Fibroblast of villous mesenchyme (primary cell): ENCODE data around the gene CHDH. TPM values are rescaled to one million over a fixed set of nuclear protein-coding genes. Genes with fewer than 3 reads are reported as not detected.

Experiments
- DNase-seq: peaks from one replicate; pipeline ENCODE4 v3.0.0-alpha.2; 2010; ENCODE audit warnings: low read depth
- H3K4me3 ChIP-seq: 2 replicates; pipeline ENCODE4 v1.5.1; 2011; ENCODE audit warnings: low read depth, mild to moderate bottlenecking, low read length
- total RNA-seq: library from RNA; depleted of rRNA; stranded (reverse); fragments of >200 nt; gene quantifications from 2 replicates; pipeline ENCODE4 v1.2.3, GENCODE V29; 2012
- TF ChIP-seq, protein P1 (sequence below): IDR thresholded peaks from 2 replicates; pipeline ENCODE4 v1.5.1; 2012; ENCODE audit warnings: low read depth, mild to moderate bottlenecking, low read length; ENCODE audit not compliant: insufficient read depth

The CHDH gene
- total RNA-seq, 1 donor, result under 0.01 TPM

DNA sequence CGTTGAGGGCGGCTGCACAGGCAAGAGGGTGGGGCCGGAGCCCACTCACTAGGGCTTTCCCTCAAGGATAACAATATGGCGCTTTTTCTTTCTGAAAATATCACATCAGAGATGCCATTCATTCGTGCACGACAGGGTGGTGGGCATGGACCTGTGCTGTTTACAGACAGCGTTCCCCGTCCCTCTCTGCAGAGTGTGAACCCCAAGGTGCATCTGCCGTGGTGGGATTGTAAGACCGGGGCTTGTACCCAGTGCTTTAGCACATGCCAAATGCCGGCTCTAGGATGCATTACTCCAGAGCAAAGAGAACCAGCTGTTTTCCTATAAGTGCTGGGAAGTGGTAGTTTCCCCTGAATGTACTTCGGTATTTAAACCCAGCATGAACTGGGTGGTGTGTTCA, 37.0 kb downstream of the CHDH start:
- no peak overlapping the region for H3K4me3 ChIP-seq
- no peak for DNase-seq
- TF ChIP-seq, protein P1, sequence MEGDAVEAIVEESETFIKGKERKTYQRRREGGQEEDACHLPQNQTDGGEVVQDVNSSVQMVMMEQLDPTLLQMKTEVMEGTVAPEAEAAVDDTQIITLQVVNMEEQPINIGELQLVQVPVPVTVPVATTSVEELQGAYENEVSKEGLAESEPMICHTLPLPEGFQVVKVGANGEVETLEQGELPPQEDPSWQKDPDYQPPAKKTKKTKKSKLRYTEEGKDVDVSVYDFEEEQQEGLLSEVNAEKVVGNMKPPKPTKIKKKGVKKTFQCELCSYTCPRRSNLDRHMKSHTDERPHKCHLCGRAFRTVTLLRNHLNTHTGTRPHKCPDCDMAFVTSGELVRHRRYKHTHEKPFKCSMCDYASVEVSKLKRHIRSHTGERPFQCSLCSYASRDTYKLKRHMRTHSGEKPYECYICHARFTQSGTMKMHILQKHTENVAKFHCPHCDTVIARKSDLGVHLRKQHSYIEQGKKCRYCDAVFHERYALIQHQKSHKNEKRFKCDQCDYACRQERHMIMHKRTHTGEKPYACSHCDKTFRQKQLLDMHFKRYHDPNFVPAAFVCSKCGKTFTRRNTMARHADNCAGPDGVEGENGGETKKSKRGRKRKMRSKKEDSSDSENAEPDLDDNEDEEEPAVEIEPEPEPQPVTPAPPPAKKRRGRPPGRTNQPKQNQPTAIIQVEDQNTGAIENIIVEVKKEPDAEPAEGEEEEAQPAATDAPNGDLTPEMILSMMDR, result no peak

DNA sequence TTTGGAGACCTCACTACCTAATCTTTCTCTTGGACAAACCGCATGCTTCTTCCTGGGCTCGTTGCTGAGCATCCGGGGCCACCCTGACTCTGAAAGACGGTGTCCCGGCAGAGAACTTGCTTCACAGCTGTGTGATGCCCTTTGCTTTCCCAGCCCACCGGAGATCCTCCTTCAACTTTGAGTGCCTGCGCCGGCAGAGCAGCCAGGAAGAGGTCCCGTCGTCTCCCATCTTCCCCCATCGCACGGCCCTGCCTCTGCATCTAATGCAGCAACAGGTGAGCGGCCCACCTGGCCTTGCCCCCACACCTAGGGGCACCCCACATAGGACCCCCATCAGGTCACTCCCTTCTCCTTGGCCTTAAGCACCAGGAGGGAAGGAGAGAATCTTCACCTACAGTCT, 37.7 kb downstream of the CHDH start:
- no peak for DNase-seq
- no peak overlapping the region for H3K4me3 ChIP-seq
- TF ChIP-seq, protein P1, result no peak

DNA sequence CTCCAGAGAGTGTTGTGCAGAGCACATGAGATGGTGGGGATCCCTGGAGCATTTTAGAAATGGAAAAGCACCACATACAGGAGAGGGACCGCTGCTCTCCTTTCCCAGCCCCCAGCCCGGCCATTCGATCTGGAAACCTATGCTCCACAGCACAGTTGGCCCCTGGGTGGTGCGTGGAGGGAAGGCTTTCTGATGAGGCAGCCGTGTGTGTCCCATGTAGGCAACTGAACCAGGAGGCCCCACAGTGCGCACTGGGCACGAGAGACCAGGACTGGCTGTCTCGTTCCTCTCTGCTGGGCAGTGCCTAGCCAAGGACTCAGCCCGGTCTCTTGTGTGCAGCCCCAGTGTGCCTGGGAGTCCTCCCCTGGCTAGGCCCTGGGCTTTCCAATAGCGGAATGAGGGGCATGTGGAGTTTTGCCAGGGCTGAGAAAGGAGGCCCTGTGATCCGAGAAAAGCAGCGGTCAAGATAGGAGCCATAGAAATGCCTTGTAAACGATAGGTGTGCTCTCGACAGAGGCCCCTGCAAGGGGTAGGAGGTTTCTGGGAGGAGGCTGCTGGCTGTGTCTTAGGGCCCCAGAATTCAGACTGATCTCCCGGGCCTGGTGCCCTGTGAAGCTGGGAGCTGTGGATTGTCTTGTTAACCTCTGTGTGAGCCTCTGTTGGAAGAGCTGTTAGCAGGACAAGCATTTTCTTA, 39.0 kb downstream of the CHDH start:
- no peak overlapping the region for H3K4me3 ChIP-seq
- no peak for DNase-seq
- TF ChIP-seq, protein P1, result no peak

DNA sequence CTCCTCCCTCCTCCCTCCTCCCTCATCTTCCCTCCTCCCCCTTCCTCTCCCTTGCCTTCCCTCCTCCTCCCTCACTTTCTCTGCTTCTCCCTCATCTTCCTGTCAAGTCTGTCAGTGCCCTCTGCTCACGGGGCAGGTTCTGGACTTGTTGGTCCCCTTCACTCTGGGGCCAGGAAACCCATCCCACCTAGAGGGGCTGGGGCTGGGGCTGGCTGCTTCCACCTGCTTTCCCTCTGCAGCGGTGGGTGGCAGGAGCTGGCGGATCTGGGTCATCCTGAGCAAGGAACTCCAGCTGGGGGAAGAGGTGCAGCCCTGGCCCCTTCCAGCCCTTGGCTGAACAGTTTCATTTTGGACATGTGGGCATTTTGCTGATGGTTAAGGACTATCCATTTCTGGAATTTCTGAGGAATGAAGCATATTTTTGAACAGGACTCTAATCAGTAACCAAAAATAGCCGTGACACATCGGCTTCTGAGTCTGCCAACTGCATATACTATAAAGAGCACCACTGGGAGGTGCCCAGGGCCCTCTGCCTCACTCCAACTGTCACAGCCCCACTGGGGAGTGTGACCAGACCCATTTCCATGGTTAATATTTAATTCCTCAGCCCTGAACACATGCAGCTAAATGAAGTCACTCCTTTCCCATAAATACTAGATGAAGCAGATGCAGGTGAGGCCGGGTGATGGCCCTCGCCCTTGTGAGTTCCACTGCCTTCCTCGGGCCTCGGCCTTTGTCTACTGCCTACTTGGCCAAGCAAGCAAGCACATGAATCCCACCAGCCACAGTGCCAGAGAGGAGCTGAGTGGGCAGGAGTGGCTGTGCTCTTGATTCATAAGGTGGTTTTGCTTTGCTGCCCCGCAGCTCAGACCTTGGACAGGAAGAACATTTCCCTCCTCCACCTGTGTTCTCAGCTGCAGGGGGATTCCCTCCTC, 39.8 kb downstream of the CHDH start:
- peak; percentile 6 for DNase-seq
- no peak overlapping the region for H3K4me3 ChIP-seq
- TF ChIP-seq, protein P1, result no peak

DNA sequence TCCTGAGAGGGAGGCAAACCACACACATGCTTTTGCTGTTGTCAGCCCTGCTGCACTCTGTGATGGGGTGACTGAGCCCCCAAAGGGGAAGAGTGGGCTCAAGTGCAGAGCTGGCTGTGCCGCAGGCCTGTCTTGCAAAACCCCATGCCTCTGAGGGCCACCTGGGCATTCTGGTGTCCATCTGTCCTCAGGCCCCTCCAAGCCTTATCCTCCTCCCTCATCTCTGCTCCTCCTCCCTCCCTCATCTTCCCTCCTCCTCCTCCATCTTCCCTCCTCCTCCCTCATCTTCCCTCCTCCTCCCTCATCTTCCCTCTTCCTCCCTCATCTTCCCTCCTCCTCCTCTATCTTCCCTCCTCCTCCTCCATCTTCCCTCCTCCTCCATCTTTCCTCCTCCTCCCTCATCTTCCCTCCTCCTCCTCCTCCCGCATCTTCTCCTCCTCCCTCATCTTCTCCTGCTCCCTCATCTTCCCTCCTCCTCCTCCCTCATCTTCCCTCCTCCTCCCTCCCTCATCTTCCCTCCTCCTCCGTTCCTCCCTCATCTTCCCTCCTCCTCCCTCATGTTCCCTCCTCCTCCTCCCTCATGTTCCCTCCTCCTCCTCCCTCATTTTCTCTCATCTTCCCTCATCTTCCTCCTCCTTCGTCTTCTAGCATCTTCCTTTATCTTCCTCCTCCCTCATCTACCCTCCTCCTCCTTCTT, 40.6 kb downstream of the CHDH start:
- no peak overlapping the region for H3K4me3 ChIP-seq
- TF ChIP-seq, protein P1, result no peak
- no peak for DNase-seq

DNA sequence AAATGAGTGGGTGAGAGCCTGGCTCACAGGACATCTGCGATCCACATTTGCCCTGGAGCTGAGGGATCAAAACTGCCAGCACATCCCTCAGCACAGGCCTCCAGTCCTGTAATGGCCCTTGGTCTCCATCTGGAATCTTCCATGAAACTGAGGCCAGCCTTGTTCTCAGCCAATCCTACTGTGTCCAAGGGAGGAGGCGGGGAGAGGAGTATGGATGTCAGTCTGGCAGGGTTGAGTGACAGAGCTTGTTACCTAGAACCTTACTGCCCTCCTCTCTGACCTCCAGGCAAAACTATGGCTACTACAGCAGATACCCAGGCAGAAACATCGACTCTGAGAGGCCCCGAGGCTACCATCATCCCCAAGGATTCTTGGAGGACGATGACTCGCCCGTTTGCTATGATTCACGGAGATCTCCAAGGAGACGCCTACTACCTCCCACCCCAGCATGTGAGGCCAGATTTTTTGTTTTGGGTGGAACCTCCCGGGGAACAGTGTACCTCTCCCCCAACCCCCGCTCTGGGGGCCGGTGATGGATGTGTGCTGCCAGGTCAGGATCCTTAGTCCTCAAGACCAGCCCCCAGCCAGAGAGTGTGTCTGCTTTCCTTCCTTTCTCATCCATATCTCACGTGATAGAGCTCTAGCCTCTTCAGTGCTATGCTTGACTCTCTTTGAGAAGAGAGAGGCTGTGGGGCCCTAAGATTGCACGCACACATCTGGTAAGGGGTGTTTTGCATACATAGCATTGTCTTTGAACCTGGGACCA, 41.3 kb downstream of the CHDH start:
- DNase-seq, result peak; percentile 14
- TF ChIP-seq, protein P1, result no peak
- H3K4me3 ChIP-seq, result no peak overlapping the region
